GM12878 (cell line): ENCODE data around the gene SIK3. TPM values are rescaled to one million over a fixed set of nuclear protein-coding genes. Genes with fewer than 3 reads are reported as not detected.

Experiments used
- ATAC-seq: fragments of 200-7000 bp; cut with Tn5 transposase; 3 replicates; pipeline ENCODE4 v1.9.1; 2020; ENCODE audit warnings: mild to moderate bottlenecking, moderate library complexity
- BruUV-seq: library from RNA; stranded (reverse); fragments of 400-500 nt; replicated peaks from 2 replicates; lab custom pipeline; 2021; lab: Mats Ljungman, UMichigan
- CTCF ChIA-PET: fragments of 300-600 bp; sonication (Branson Sonifier 250); formaldehyde crosslinking; extraction: SDS; loops from one replicate; lab custom pipeline; 2021; ENCODE audit warnings: inconsistent platforms; lab: Yijun Ruan, JAX
- POLR2A ChIA-PET: fragments of 350-600 bp; formaldehyde crosslinking; extraction: SDS; loops from one replicate; lab custom pipeline; 2021; ENCODE audit warnings: inconsistent platforms; lab: Charles Lee
- RAD21 ChIA-PET: fragments of 300-600 bp; sonication (Branson Sonifier 250); formaldehyde crosslinking; loops from one replicate; lab custom pipeline; 2023; ENCODE audit warnings: antibody characterized with exemption; ENCODE audit not compliant: unreplicated experiment; lab: Charles Lee
- SMC1A ChIA-PET: fragments of 300-600 bp; sonication (Branson Sonifier 250); formaldehyde crosslinking; loops from one replicate; lab custom pipeline; 2023; ENCODE audit not compliant: unreplicated experiment, uncharacterized antibody; lab: Charles Lee
- DNase-seq: peaks from one replicate; pipeline ENCODE4 v3.0.0-alpha.2; 2011; ENCODE audit warnings: low read depth, low spot score
- FAIRE-seq: peaks from 3 replicates; lab custom pipeline; 2011; peaks lifted over from hg19 to GRCh38; lab: Jason Lieb, UNC
- H2AFZ ChIP-seq: 2 replicates; pipeline ENCODE4 v1.6.0; 2011; ENCODE audit warnings: low read depth, low read length, control low read depth; ENCODE audit not compliant: control insufficient read depth
- H3K27ac ChIP-seq: 2 replicates; pipeline ENCODE4 v1.5.1; 2011; ENCODE audit warnings: control low read depth; ENCODE audit not compliant: control insufficient read depth, insufficient read depth
- H3K27me3 ChIP-seq, 2 experiments: replicated peaks in 1 of 2; 2 replicates each; pipeline versions ENCODE4 v1.6.0 to v1.6.1; 2011; ENCODE audit warnings: low read length in 1 of 2; ENCODE audit not compliant: control insufficient read depth in 2 of 2, insufficient read depth in 2 of 2
- H3K36me3 ChIP-seq, 2 experiments: 2 replicates each; pipeline ENCODE4 v1.5.1; 2011; ENCODE audit warnings: low read length in 1 of 2; ENCODE audit not compliant: control insufficient read depth in 2 of 2, insufficient read depth in 2 of 2
- H3K4me1 ChIP-seq: 2 replicates; pipeline ENCODE4 v1.6.1; 2011; ENCODE audit warnings: mild to moderate bottlenecking, low read length, moderate library complexity, mixed read lengths; ENCODE audit not compliant: control insufficient read depth, insufficient read depth
- H3K4me2 ChIP-seq: 2 replicates; pipeline ENCODE4 v1.6.0; 2011; ENCODE audit warnings: control low read depth; ENCODE audit not compliant: control insufficient read depth, insufficient read depth
- H3K4me3 ChIP-seq: fragments of 200-600 bp; sonication (generic); 2 replicates; pipeline ENCODE4 v1.5.1; 2016
- H3K79me2 ChIP-seq: 2 replicates; pipeline ENCODE4 v1.6.0; 2011; ENCODE audit warnings: low read length; ENCODE audit not compliant: control insufficient read depth, insufficient read depth
- H3K9ac ChIP-seq: 2 replicates; pipeline ENCODE4 v1.8.0; 2011; ENCODE audit warnings: low read length, control low read depth, mixed read lengths; ENCODE audit not compliant: control insufficient read depth, insufficient read depth
- H3K9me3 ChIP-seq: replicated peaks from 3 replicates; pipeline ENCODE4 v1.5.1; 2011; ENCODE audit warnings: mild to moderate bottlenecking, low read length; ENCODE audit not compliant: control insufficient read depth, insufficient read depth
- H4K20me1 ChIP-seq: 2 replicates; pipeline ENCODE4 v1.6.0; 2011; ENCODE audit not compliant: control insufficient read depth, insufficient read depth
- CHD4 ChIP-seq: fragments of 200-600 bp; sonication (generic); IDR thresholded peaks from 2 replicates; pipeline ENCODE4 v1.6.1; 2016; ENCODE audit warnings: mild to moderate bottlenecking
- CTCF ChIP-seq, 3 experiments: IDR thresholded peaks in 2 of 3; conservative IDR thresholded peaks in 1 of 3; 2 replicates each; pipeline ENCODE4 v1.5.1; 2011; ENCODE audit warnings: low read depth in 3 of 3, low read length in 3 of 3, mild to moderate bottlenecking in 3 of 3, control low read depth in 2 of 3, moderate library complexity in 2 of 3, inconsistent platforms in 1 of 3, mixed read lengths in 1 of 3; ENCODE audit not compliant: control insufficient read depth in 2 of 3, insufficient read depth in 1 of 3; ENCODE audit errors: extremely low read depth in 1 of 3
- E4F1 ChIP-seq: fragments of 450-650 bp; IDR thresholded peaks from 2 replicates; pipeline ENCODE4 v1.6.1; 2018; ENCODE audit warnings: borderline replicate concordance, mild to moderate bottlenecking; ENCODE audit not compliant: partially characterized antibody
- ETV6 ChIP-seq, 2 experiments: fragments of 450-650 bp in 1 of 2; IDR thresholded peaks in 1 of 2; conservative IDR thresholded peaks in 1 of 2; 2 replicates each; pipeline ENCODE4 v1.6.1; 2014; ENCODE audit warnings: antibody characterized with exemption in 1 of 2, borderline replicate concordance in 1 of 2, low read depth in 1 of 2, mild to moderate bottlenecking in 1 of 2, moderate library complexity in 1 of 2
- JUND ChIP-seq: IDR thresholded peaks from 2 replicates; pipeline ENCODE4 v1.6.1; 2012; ENCODE audit warnings: low read depth, mild to moderate bottlenecking, low read length, improper control_type of control experiment, moderate library complexity
- NKRF ChIP-seq: fragments of 450-650 bp; conservative IDR thresholded peaks from 2 replicates; pipeline ENCODE4 v1.6.1; 2017; ENCODE audit warnings: mild to moderate bottlenecking, moderate library complexity
- PAX5 ChIP-seq: IDR thresholded peaks from 2 replicates; pipeline ENCODE4 v1.6.1; 2011; ENCODE audit warnings: low read depth, low read length, borderline replicate concordance
- PML ChIP-seq: IDR thresholded peaks from 2 replicates; pipeline ENCODE4 v1.6.1; 2012; ENCODE audit warnings: low read length, inconsistent platforms
- YY1 ChIP-seq: IDR thresholded peaks from 2 replicates; pipeline ENCODE4 v1.6.1; 2011; ENCODE audit warnings: low read depth, mild to moderate bottlenecking, low read length
- ZNF687 ChIP-seq: fragments of 450-650 bp; IDR thresholded peaks from 2 replicates; pipeline ENCODE4 v1.6.1; 2017; ENCODE audit warnings: mild to moderate bottlenecking, moderate library complexity
- WGBS: methylation state at CpG from one replicate; pipeline ENCODE4 v1.1.6; 2016; ENCODE audit warnings: low lambda C conversion rate; ENCODE audit not compliant: insufficient replicate concordance, insufficient coverage; ENCODE audit errors: missing lambda C conversion rate; 5-methylcytosine and 5-hydroxymethylcytosine counted together
- in situ Hi-C: fragments of 300-500 bp; cut with MboI; formaldehyde crosslinking; loops from 9 replicates; pipeline ENCODE4 v1.14.3; 2018; ENCODE audit warnings: mixed read lengths
- intact Hi-C: fragments of 100-400 bp; cut with micrococcal nuclease; formaldehyde crosslinking; loops from one replicate; pipeline ENCODE4 v1.14.2; 2022; ENCODE audit not compliant: unreplicated experiment
- polyA plus RNA-seq, 11 experiments: library from polyadenylated mRNA; depleted of rRNA in 4 of 11; unstranded in 6 of 11; stranded (reverse) in 5 of 11; fragments of >200 nt; fragmentation: Nextera tagmentation in 4 of 11; fragmentation: Illumina TruSeq in 1 of 11; extraction: Ambion mirVana in 4 of 11; extraction: Trizol in 1 of 11; gene quantifications; 1 replicate in 1 of 11; 2 replicates in 10 of 11; pipeline versions ENCODE4 v1.2.1 to v1.2.3, GENCODE V29; 2011 to 2016; ENCODE audit warnings: inconsistent platforms in 2 of 11, missing spikeins in 2 of 11, low read depth in 1 of 11
- total RNA-seq, 4 experiments: library from RNA; depleted of rRNA in 3 of 4; stranded (reverse); fragments of >200 nt in 3 of 4; fragmentation: Illumina TruSeq in 1 of 4; extraction: Trizol in 1 of 4; gene quantifications; 2 replicates each; pipeline versions ENCODE4 v1.2.1 to v1.2.3, GENCODE V29; 2013 to 2021

Gene SIK3
- total and polyA plus RNA-seq, 10 of the 15 experiments (the other 5 are each of a cell fraction or from before 2014, with no cell fraction given) = 2.5 to 31.9 (median 11.1) TPM

GRCh38 chr11:116849486-116849885 lies 248.7 kb downstream of the SIK3 start (continued):
- TF ChIP-seq ETV6 (conservative IDR thresholded peaks at IDR 0.05 in 1 of 2, IDR thresholded peaks at IDR 0.05 in 1 of 2; ENCODE audit: borderline replicate concordance in 1 of 2, low read depth in 1 of 2) = no peak
- TF ChIP-seq YY1 = no peak
- no peak for TF ChIP-seq E4F1
- no peak for TF ChIP-seq CTCF (IDR thresholded peaks at IDR 0.05 in 2 of 3, conservative IDR thresholded peaks at IDR 0.05 in 1 of 3; ENCODE audit: control insufficient read depth in 2 of 3, extremely low read depth in 1 of 3, insufficient read depth in 1 of 3, low read depth in 3 of 3, low read length in 3 of 3)
- TF ChIP-seq JUND = no peak

GRCh38 chr11:116849060-116849459 lies 249.2 kb downstream of the SIK3 start:
- SMC1A ChIA-PET = no interaction called here
- peaks cover 26% of the 10 kb centered on the region for H3K4me1 ChIP-seq
- TF ChIP-seq ZNF687 = no peak
- no peak for TF ChIP-seq PML
- peak; percentile 46; the same call in 1 of the 2 replicates for TF ChIP-seq PAX5
- no peak for TF ChIP-seq CHD4
- no peak for TF ChIP-seq NKRF
- TF ChIP-seq, all 136 proteins: peak for 1
- no peak overlapping the region for H2AFZ ChIP-seq
- ChIA-PET RAD21 (interaction anchor here (0.6 kb wide), 1 partner anchor 256 kb away, joined by 3 read pairs; no protein-coding TSS in a partner anchor), CTCF (interaction anchor here (3.7 kb wide), 1 partner anchor 13 kb away, joined by 24 read pairs; no protein-coding TSS in a partner anchor), POLR2A (no interaction called here)
- intact Hi-C loops = no loop called here
- BruUV-seq = no TSS peak
- no peak for DNase-seq
- FAIRE-seq = no peak
- 98% methylated on average over 12 of the region's 12 CpGs for WGBS
- no peak overlapping the region for H3K27ac ChIP-seq
- no peaks in the 10 kb centered on the region for H4K20me1 ChIP-seq
- no peaks in the 10 kb centered on the region for H3K9me3 ChIP-seq
- H3K9ac ChIP-seq = no peak overlapping the region
- no peaks in the 10 kb centered on the region for H3K27me3 ChIP-seq
- H3K4me2 ChIP-seq = no peak overlapping the region
- H3K79me2 ChIP-seq = no peaks in the 10 kb centered on the region
- ATAC-seq = no peak
- peaks cover 14 to 20% of the 10 kb centered on the region in 2 experiments; a peak in 3 of 4 replicates for H3K36me3 ChIP-seq
- H3K4me3 ChIP-seq = no peak overlapping the region
- in situ Hi-C loops = no loop called here
